GM21576 (cell line): ENCODE data around the gene EPM2A.
A peak's percentile ranks its signal among the peaks of the same experiment; 100 is the strongest.
"Not testable (repeated sequence)": the region's sequence is repeated elsewhere in the genome, so short reads cannot be mapped to it uniquely, and the experiment has no call there.

ENCODE experiments used
- ATAC-seq: cut with Tn5 transposase; IDR thresholded peaks from one replicate; pipeline ENCODE4 v1.9.1; 2021; ENCODE audit warnings: mild to moderate bottlenecking, moderate library complexity; ENCODE audit not compliant: unreplicated experiment

The EPM2A gene

GRCh38 chr6:145735356-145736165 lies at the start of gene EPM2A:
EPM2A (minus strand) TSS chr6:145735520; CDS start chr6:145735498, 22 bp downstream.
- ATAC-seq, result peak; percentile 76

DNA sequence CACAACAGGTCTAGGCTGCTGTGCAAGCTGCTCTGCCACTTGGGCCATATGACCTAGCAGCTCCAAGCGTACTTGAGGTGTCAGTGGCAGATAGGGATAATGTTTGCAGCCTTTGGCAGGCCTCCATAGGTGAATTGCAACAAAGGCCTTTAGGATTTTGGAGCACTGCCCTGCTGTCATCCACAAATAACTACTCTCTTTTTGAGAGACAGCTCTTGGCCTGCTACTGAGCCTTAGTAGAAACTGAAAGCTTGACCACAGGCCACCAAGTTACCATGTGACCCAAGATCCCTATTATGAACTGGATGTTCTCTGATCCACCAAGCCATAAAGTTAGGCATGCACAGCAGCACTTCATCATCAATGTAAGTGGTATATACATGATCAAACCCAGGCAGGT lies 49.4 kb upstream of the EPM2A start:
- peak; percentile 76 for ATAC-seq

DNA sequence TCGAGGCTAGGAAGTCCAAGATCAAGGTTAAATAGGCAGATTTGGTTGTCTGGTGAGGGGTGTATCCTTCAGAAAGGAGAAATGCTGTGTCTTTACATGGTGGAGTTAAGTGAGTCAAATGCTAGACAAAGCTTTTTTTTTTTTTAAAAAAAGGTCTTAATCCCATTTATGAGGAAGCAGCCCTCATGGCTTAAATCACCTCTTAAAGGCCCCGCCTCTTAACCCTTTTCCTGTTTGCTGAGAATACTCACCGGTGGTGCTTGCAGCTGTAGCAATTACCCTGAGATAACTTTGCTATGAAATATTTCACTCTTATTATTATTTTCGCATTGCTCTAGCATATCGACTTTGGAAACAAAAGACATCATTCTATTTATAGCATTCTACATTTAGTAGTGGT lies 48.5 kb upstream of the EPM2A start:
- no peak for ATAC-seq

DNA sequence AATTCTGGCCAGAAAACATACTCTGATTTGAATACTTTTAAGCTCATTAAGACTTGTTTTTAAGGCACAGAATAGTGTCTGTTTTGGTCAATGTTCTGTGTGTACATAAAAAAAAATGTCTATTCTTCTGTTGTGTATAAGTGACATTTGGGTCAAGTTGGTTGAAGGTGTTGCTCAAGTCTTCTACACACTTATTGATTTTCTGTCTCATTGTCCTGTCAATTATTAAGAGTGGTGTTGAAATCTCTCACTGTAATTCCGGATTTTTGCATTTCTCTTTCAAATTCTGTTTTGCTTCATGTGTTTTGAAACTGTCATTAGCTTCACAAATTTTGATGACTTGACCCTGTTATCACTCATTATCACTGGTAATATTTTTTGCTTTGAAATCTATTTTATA lies 37.5 kb upstream of the EPM2A start:
- ATAC-seq, result no peak

GRCh38 chr6:145765449-145765848 lies 30.1 kb upstream of the EPM2A start:
- no peak for ATAC-seq

- no peak for ATAC-seq
These were observed 28.4 kb upstream of the EPM2A start for GRCh38 chr6:145763742-145764141.

DNA sequence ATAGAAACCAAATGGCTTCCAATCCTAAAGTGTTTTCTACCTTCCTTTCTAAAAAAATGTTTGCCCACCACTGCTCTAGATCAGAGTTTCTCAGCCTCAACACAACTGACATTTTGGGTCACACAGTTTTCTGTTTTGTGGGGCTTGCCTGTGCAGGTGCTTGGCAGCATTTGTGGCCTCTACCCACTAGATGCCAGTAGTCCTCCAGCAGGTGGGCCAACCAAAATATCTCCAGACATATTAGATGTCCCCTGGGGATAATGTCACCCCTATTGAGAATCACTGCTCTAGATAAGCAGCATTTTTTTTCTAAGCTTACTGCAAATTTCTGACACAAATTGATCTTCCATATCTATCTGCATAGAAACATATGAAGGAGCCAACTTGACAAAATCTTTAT lies 26.3 kb upstream of the EPM2A start:
- peak; percentile 84 for ATAC-seq

- ATAC-seq, result no peak
These were observed 22.8 kb upstream of the EPM2A start for GRCh38 chr6:145758113-145758512.

GRCh38 chr6:145756170-145756662 lies 20.9 kb upstream of the EPM2A start:
- no peak for ATAC-seq

DNA sequence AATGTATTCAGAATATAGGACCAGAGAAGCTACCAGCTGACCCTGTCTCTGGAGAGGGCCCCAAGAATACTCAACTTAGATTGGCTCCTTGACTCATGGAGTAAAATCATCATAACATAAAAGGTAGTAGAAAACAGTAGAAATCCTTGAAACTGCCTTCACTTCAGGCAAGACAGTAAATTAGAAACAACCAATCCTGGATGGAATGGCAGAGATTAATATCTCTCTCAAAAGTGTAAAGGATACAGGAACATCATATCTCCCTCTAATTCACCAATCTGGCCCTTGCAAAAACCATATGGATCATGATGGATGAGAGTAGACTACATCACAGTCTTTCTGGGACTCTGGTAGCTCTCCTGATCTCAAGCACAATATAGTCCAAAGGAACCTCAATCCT lies 20.4 kb upstream of the EPM2A start:
- ATAC-seq, result no peak

- ATAC-seq, result no peak
These were observed 17.3 kb upstream of the EPM2A start for GRCh38 chr6:145752638-145753037.

- no peak for ATAC-seq
These were observed 14.3 kb upstream of the EPM2A start for GRCh38 chr6:145749632-145750031.

DNA sequence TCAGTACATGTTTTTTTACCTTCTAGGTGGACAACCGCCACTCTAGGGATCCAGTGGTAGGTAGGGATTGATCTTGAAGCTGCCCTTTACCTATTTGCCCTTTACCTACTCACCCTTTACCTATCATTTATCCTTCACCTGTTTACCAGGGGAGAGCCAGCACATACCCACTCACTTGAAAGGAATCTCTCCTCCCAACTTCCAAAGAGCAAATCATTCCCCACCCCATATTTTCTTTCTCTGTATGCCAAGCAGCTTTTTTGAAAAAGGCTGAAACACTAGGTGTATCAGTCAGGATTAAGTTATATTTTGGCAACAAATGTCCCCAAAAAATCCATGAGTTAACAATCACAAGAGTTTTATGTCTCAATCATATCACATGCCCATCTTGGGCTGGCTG lies 10.5 kb upstream of the EPM2A start:
- ATAC-seq, result no peak

- ATAC-seq, result no peak
These were observed 9.3 kb upstream of the EPM2A start for GRCh38 chr6:145744619-145745018.

GRCh38 chr6:145743332-145743731 lies 8.0 kb upstream of the EPM2A start:
- ATAC-seq, result no peak

DNA sequence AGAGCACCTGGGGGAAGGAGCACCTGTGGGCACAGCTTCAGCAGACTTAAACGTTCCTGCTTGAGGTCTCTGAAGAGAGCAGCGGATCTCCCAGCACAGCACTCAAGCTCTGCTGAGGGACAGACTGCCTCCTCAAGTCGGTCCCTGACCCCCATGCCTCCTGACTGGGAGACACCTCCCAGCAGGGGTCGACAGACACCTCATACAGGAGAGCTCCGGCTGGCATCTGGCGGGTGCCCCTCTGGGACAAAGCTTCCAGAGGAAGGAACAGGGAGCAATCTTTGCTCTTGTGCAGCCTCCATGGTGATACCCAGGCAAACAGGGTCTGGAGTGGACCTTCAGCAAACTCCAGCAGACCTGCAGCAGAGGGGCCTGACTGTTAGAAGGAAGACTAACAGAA lies 7.2 kb upstream of the EPM2A start:
- ATAC-seq, result not testable (repeated sequence)

DNA sequence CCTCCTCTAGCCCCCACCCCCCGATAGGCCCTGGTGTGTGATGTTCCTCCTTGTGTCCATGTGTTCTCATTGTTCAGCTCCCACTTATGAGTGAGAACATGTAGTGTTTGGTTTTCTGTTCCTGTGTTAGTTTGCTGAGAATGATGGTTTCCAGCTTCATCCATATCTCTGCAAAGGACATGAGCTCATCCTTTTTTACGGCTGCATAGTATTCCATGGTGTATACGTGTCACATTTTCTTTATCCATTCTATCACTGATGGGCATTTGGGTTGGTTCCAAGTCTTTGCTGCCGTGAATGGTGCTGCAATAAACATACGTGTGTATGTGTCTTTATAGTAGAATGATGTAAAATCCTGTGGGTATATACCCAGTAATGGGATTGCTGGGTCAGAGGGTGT lies 4.4 kb upstream of the EPM2A start:
- ATAC-seq, result not testable (repeated sequence)

- ATAC-seq, result no peak
These were observed 2.9 kb upstream of the EPM2A start for GRCh38 chr6:145738265-145738664.

DNA sequence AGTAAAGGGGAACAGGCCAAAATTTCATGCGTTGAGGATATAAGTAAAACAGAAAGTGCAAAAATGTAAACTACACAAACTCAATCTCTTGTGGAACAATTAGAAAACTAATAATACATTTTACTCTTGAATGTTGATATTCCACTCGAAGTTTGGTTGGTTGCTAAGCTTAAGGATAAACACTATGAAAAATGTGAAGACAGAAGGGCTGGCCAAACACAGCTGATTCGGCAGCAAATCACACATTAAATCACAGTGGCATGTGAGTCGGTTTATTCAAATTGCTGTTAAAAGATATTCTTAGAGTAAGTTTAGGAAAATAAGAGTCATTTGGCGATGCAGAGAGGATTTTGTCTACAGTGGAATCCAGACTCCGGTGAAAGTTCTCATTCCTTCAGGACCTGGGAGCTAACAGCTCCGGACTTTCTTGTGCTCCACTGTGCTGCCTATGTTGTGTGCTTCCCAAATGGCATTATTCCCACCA lies 1.4 kb upstream of the EPM2A start:
- ATAC-seq, result no peak

DNA sequence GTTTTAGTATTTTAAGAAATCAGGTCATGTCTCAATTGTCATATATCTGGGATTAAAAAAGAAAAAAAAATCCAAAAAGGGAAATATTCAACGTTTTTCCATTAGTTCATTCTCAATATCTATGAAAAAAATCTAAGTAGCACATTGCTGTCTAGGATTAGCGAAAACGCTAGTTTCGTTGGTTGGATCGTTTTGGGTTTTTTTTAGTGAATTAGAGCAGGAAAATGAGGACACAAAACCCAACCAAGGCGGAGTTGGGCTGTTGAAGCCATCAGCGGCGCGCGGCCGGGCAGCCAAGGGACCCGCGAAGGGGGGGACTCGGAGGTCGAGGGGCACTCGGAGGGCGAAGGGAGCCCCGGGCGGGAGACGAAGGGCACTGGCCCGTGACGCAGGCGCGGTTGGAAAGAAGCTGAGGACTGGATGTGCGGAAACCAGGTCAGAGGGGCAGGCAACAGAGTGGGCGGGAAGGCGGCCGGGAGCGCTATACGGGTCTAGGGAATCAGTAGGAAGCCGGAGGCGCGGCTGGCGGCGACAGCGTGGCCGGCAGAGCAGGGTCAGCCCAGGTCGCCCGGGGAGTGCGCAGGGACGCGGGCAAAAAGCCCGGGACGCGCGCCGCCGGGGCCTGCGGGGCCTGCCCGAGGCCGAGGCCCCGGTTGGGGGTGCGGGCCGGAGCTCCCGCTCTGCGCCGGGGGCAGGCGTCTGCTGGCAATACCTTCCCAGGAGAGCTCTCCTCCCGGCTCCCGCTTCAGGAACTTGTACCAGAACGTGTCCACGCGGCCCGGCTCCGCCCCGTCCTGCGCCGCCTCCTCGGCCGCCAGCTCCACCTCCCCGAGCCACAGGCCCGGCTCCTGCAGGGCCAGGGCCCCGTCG lies 599 bp downstream of the EPM2A start:
- peak; percentile 63 for ATAC-seq

DNA sequence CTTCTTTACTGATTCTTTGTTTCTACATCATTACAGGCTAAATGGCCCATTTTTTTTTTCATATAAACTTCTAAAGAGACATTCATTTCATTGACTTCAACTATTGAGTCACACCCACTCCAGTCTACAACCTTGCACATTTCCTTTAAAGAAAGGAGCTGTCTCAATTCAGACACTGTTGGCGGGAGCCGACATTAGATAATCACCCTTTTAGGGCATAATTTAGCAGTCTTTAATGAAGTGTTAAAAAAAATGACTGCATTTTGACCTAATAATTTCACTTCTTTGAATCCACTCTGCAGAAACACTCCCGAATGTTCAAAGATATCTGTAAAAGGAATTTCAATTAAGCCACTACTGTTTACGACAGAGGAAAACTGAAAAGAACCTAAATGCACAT lies 1.5 kb downstream of the EPM2A start:
- ATAC-seq, result no peak

GRCh38 chr6:145733207-145733606 lies 2.1 kb downstream of the EPM2A start:
- no peak for ATAC-seq
